PC-3 (cell line): ENCODE data around the gene ATXN10. TPM values are rescaled to one million over a fixed set of nuclear protein-coding genes. Genes with fewer than 3 reads are reported as not detected.

ENCODE experiments used
- ATAC-seq: fragments of 200-7000 bp; cut with Tn5 transposase; 2 replicates; pipeline ENCODE4 v1.9.1; 2020; ENCODE audit warnings: mild to moderate bottlenecking, moderate library complexity
- BruUV-seq: library from RNA; stranded (reverse); fragments of 400-500 nt; replicated peaks from 2 replicates; lab custom pipeline; 2021; lab: Mats Ljungman, UMichigan
- CTCF ChIA-PET: fragments of 300-600 bp; sonication (Branson Sonifier 250); formaldehyde crosslinking; loops from one replicate; lab custom pipeline; 2022; ENCODE audit warnings: antibody characterized with exemption; lab: Charles Lee
- POLR2A ChIA-PET: fragments of 300-600 bp; sonication (Branson Sonifier 250); formaldehyde crosslinking; loops from one replicate; lab custom pipeline; 2022; ENCODE audit warnings: antibody characterized with exemption; ENCODE audit not compliant: unreplicated experiment; lab: Charles Lee
- DNase-seq: peaks from one replicate; pipeline ENCODE4 v3.0.0-alpha.2; 2015
- H2AFZ ChIP-seq: fragments of 300-600 bp; sonication (generic); 2 replicates; pipeline ENCODE4 v1.6.0; 2016; ENCODE audit warnings: antibody characterized with exemption, low read length
- H3F3A ChIP-seq: fragments of 300-600 bp; sonication (generic); one replicate; pipeline ENCODE4 v1.6.0; 2017; ENCODE audit warnings: antibody characterized with exemption, low read length, control low read depth, mild to moderate bottlenecking; ENCODE audit not compliant: unreplicated experiment
- H3K27ac ChIP-seq: fragments of 300-600 bp; sonication (generic); 2 replicates; pipeline ENCODE4 v1.5.1; 2016; ENCODE audit warnings: mild to moderate bottlenecking, low read length
- H3K27me3 ChIP-seq: fragments of 300-600 bp; sonication (generic); 2 replicates; pipeline ENCODE4 v1.6.1; 2016; ENCODE audit warnings: low read length, mixed read lengths
- H3K36me3 ChIP-seq: fragments of 300-600 bp; sonication (generic); 2 replicates; pipeline ENCODE4 v1.6.1; 2016; ENCODE audit warnings: low read depth, mixed run types, low read length, mixed read lengths
- H3K4me1 ChIP-seq: fragments of 300-600 bp; sonication (generic); 2 replicates; pipeline ENCODE4 v1.5.1; 2016; ENCODE audit warnings: low read length; ENCODE audit not compliant: insufficient read depth
- H3K4me2 ChIP-seq: fragments of 300-600 bp; sonication (generic); 2 replicates; pipeline ENCODE4 v1.6.0; 2016; ENCODE audit warnings: low read length
- H3K4me3 ChIP-seq: fragments of 300-600 bp; sonication (generic); 2 replicates; pipeline ENCODE4 v1.5.1; 2016; ENCODE audit warnings: mild to moderate bottlenecking, low read length, mixed read lengths
- H3K79me2 ChIP-seq: fragments of 300-600 bp; sonication (generic); 2 replicates; pipeline ENCODE4 v1.6.1; 2017; ENCODE audit warnings: low read length, mixed read lengths
- H3K9ac ChIP-seq: fragments of 300-600 bp; sonication (generic); 2 replicates; pipeline ENCODE4 v1.6.0; 2016; ENCODE audit warnings: mild to moderate bottlenecking, low read length
- H3K9me2 ChIP-seq: fragments of 300-600 bp; sonication (generic); replicated peaks from 2 replicates; pipeline ENCODE4 v1.6.1; 2016; ENCODE audit warnings: mixed run types, low read length, mixed read lengths
- H3K9me3 ChIP-seq: fragments of 300-600 bp; sonication (generic); 2 replicates; pipeline ENCODE4 v1.6.1; 2016; ENCODE audit warnings: low read length, mixed read lengths
- H4K20me1 ChIP-seq: fragments of 300-600 bp; sonication (generic); 2 replicates; pipeline ENCODE4 v1.6.1; 2016; ENCODE audit warnings: low read length, mixed read lengths
- EZH2 ChIP-seq: fragments of 300-600 bp; sonication (generic); IDR thresholded peaks from one replicate; pipeline ENCODE4 v1.6.1; 2017; ENCODE audit warnings: antibody characterized with exemption, mild to moderate bottlenecking, low read length; ENCODE audit not compliant: unreplicated experiment
- EZH2phosphoT487 ChIP-seq: fragments of 300-600 bp; sonication (generic); IDR thresholded peaks from 2 replicates; pipeline ENCODE4 v1.6.1; 2018; ENCODE audit warnings: mild to moderate bottlenecking, antibody characterized with exemption, low read length, borderline replicate concordance
- intact Hi-C: fragments of 100-400 bp; cut with micrococcal nuclease; formaldehyde crosslinking; loops from 2 replicates; pipeline ENCODE4 v1.9.0; 2023
- microRNA-seq: library from miRNA; unstranded; fragments of <30 nt; microRNA quantifications from one replicate; pipeline ENCODE4 v1.1.0, GENCODE V29; 2020; ENCODE audit not compliant: unreplicated experiment
- total RNA-seq: library from RNA; depleted of rRNA; stranded (reverse); fragments of >200 nt; gene quantifications from 2 replicates; pipeline ENCODE4 v1.2.3, GENCODE V29; 2014; rRNA removed
- TF ChIP-seq, protein P1 (sequence below): fragments of 300-600 bp; sonication (generic); conservative IDR thresholded peaks from 2 replicates; pipeline ENCODE4 v1.5.1; 2017; ENCODE audit warnings: antibody characterized with exemption, low read depth, mild to moderate bottlenecking, low read length

Gene ATXN10
- total RNA-seq, 1 experiment from 2014 or later = 40.6 TPM

DNA sequence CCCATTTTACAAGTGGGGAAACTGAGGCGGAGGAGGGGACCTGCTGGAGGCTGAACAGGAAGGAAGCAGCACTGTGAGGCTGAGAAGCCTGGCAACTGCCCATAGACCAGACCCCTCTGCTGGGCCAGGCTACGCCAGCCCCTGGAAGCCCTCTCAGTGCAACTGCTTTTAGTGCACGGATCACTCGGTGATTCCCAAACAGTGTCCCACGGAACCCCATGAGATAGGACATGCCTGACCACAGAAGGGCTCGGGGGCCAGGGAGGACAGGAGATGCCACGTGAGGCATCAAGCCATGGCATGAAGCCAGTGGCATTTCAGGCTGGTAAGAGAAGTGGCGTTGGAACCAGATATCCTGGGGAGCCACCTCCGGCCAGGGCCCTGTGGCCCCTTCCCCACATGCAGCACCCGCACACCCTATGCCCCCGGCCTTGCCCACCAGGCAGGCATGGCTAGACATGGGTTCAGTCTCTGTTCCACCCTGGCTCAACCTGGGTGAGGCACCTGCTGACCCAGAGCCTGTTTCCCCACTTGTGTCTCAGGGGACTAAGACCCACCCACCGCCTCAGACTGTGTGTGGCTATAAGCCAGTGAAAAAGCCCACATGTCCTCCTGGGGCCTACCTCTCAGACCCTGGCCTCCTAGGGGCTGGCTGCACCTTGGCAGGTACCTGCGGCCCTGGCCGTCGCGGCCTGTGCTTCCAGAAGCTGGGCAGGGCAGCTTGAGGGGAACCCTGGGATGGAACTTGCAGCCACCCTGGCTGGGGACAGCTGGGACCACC is 221.2 kb downstream of the ATXN10 start:
- ATAC-seq = no peak
- H3K9me3 ChIP-seq = no peaks in the 10 kb centered on the region
- no peak overlapping the region for H3K4me2 ChIP-seq
- no peak overlapping the region for H3K4me3 ChIP-seq
- TF ChIP-seq EZH2phosphoT487 (no peak), EZH2 (no peak)
- TF ChIP-seq, protein P1, sequence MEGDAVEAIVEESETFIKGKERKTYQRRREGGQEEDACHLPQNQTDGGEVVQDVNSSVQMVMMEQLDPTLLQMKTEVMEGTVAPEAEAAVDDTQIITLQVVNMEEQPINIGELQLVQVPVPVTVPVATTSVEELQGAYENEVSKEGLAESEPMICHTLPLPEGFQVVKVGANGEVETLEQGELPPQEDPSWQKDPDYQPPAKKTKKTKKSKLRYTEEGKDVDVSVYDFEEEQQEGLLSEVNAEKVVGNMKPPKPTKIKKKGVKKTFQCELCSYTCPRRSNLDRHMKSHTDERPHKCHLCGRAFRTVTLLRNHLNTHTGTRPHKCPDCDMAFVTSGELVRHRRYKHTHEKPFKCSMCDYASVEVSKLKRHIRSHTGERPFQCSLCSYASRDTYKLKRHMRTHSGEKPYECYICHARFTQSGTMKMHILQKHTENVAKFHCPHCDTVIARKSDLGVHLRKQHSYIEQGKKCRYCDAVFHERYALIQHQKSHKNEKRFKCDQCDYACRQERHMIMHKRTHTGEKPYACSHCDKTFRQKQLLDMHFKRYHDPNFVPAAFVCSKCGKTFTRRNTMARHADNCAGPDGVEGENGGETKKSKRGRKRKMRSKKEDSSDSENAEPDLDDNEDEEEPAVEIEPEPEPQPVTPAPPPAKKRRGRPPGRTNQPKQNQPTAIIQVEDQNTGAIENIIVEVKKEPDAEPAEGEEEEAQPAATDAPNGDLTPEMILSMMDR = no peak
- no TSS peak for BruUV-seq
- H3K4me1 ChIP-seq = peaks cover 24% of the 10 kb centered on the region
- no peak overlapping the region for H3K27ac ChIP-seq
- H4K20me1 ChIP-seq = no peaks in the 10 kb centered on the region
- H3F3A ChIP-seq = no peaks in the 10 kb centered on the region
- H2AFZ ChIP-seq = no peak overlapping the region
- intact Hi-C loops = no loop called here
- H3K79me2 ChIP-seq = no peaks in the 10 kb centered on the region
- H3K27me3 ChIP-seq = no peaks in the 10 kb centered on the region
- H3K9ac ChIP-seq = no peak overlapping the region
- POLR2A ChIA-PET = interaction anchor here (0.8 kb wide), 1 partner anchor 173 kb away, joined by 8 read pairs; no protein-coding TSS in a partner anchor
- DNase-seq = no peak
- H3K9me2 ChIP-seq = no peaks in the 10 kb centered on the region
- H3K36me3 ChIP-seq = no peaks in the 10 kb centered on the region
- CTCF ChIA-PET = no interaction called here

DNA sequence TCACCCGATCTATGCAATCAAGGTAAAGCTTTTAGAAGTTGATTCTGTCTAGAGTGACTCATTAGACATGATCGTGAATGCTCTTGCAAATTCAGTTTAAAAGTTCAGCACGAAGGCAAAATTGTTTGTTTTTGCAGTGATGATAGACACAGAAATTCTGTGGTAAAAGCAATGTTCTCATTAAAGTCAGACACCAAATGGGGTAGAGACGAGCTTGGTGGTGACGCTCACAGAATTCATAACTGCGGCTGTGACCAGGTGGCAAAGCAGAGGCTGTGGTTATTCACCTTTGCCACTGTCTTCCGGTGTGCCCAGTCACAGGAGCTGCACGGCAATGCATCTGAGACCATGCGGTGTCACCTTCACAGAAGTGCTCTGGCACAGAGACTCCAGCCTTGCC is 221.9 kb downstream of the ATXN10 start:
- Histone ChIP-seq H3K36me3 (no peaks in the 10 kb centered on the region), H4K20me1 (no peaks in the 10 kb centered on the region), H3K27me3 (no peaks in the 10 kb centered on the region), H3K27ac (no peak overlapping the region), H3K4me2 (no peak overlapping the region), H3K4me1 (peaks cover 20% of the 10 kb centered on the region), H3K9me3 (no peaks in the 10 kb centered on the region), H3F3A (no peaks in the 10 kb centered on the region), H3K79me2 (no peaks in the 10 kb centered on the region), H3K4me3 (no peak overlapping the region), H3K9ac (no peak overlapping the region), H3K9me2 (no peaks in the 10 kb centered on the region), H2AFZ (no peak overlapping the region)
- ChIA-PET POLR2A (no interaction called here), CTCF (no interaction called here)
- no TSS peak for BruUV-seq
- TF ChIP-seq, protein P1 = no peak
- no peak for TF ChIP-seq EZH2
- TF ChIP-seq EZH2phosphoT487 = no peak
- ATAC-seq = peak; percentile 33
- peak; percentile 27 for DNase-seq
- intact Hi-C loops = no loop called here

Small RNA genes within 50 kb of the gene (microRNA-seq; reads per million reads assigned to microRNA genes)
- not detected for gene MIR4762

Other genes with a start within 250 kb of the ATXN10 start
- 13.4 and 17.4 TPM in 2 replicates for gene FBLN1, start 169.0 kb upstream of the ATXN10 start, total RNA-seq